ENCODE data around the gene SF3A1. TPM values are rescaled to one million over a fixed set of nuclear protein-coding genes. Genes with fewer than 3 reads are reported as not detected.

Gene SF3A1
- total RNA-seq, 4 donors from 2014 or later, result 52.8 to 193 (median 135) TPM

DNA sequence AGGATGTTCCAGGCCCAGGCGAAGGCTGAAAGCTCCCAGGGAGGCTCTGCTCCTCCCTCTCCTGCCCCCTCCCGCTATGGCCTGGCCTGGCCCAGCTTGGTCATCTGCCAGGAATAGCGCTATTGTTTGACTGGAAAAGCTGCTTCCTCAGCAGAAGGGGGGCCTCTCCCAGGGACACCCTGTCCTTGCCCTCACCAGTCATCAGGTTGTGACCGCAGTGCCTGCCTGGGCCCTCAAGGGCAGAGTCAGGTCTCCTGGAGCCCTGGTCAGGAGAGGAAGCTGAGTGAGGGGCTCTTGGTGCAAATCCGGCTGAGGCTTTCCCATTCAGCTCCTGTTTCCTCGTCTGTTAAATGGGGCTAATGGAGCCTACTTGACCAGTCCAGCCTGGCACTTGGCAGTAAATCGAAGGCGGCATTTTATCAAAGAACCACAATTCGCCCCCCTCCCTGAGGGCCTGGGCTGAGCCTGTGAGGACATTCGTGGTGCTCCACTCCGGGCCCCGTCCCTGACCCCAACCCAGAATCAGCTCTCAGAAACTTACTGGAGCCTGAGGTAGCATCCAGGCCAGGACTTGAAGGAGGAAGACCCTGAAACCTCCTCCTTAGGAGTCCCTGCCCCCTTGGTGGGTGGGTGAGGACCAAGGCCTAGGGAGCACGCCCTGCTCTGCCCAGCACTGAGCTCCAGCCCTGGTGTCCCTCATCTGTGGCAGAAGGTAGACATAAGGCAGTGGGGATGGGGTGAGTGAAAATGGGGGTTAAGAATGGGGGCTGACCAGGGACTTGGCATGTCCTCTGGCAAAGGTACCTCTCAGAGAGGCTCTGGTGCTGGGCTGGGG lies 65.4 kb downstream of the SF3A1 start:
- TF ChIP-seq CTCF (IDR thresholded peaks at IDR 0.05) (no peak), POLR2A (IDR thresholded peaks at IDR 0.05) (peak in 1 of 2 donors; percentile 65)
- Histone ChIP-seq H3K4me1 (peaks cover 42 to 51% of the 10 kb centered on the region in 2 donors), H3K4me3 (replicated peaks in 1 of 3) (no peak overlapping the region), H3K27me3 (no peaks in the 10 kb centered on the region), H3K9me3 (no peaks in the 10 kb centered on the region), H3K27ac (peak overlapping the region; percentile 96 to 97 (median 97)), H3K36me3 (peaks cover 26 to 38% of the 10 kb centered on the region in 2 donors)
- intact Hi-C loops (cut with DNase I), result no loop called here
- WGBS, 2 donors, result 29 to 52% methylated on average over 7 to 9 of the region's 13 CpGs
- peak; percentile 98 for DNase-seq

- peak overlapping the region in 1 of 3 donors; percentile 23 for H3K4me3 ChIP-seq (replicated peaks in 1 of 3)
- peak overlapping the region; percentile 96 to 97 (median 97) for H3K27ac ChIP-seq
- H3K36me3 ChIP-seq, result peaks cover 27 to 35% of the 10 kb centered on the region in 2 donors
- 26 to 28% methylated on average over 2 to 3 of the region's 3 CpGs for WGBS, 2 donors
- TF ChIP-seq CTCF (IDR thresholded peaks at IDR 0.05), result no peak
- no peak for TF ChIP-seq POLR2A (IDR thresholded peaks at IDR 0.05)
- H3K4me1 ChIP-seq, result peaks cover 35 to 43% of the 10 kb centered on the region in 2 donors
- H3K9me3 ChIP-seq, result no peaks in the 10 kb centered on the region
- intact Hi-C loops (cut with DNase I), result no loop called here
- DNase-seq, result peak in 1 of 2 donors; percentile 49
- H3K27me3 ChIP-seq, result no peaks in the 10 kb centered on the region
These were observed 66.2 kb downstream of the SF3A1 start for GRCh38 chr22:30290342-30291057.

DNA sequence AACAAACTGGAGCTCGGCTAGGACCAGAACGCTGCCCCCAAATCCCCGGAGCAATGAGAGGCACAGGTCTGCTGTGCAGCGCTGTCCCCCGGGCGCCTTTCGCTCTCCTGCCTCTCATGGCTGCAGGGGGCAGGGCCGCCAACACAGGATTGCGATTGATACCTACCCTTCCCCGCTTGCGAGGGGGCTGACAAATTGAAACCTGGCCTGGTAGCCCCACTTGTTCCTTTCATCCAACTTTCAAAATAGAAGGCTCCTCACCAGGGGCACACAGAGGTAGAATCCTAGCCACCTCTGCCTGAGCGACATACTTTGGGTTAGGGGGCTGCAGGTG lies 66.7 kb downstream of the SF3A1 start:
- no peaks in the 10 kb centered on the region for H3K9me3 ChIP-seq
- no peak for DNase-seq
- peaks cover 31 to 33% of the 10 kb centered on the region in 2 donors for H3K36me3 ChIP-seq
- peaks cover 33 to 38% of the 10 kb centered on the region in 2 donors for H3K4me1 ChIP-seq
- peak overlapping the region in 1 of 3 donors; percentile 23 for H3K4me3 ChIP-seq (replicated peaks in 1 of 3)
- WGBS, 2 donors, result 30 to 35% methylated on average over 5 to 12 of the region's 12 CpGs
- peak overlapping the region; percentile 96 to 97 (median 97) for H3K27ac ChIP-seq
- TF ChIP-seq POLR2A (IDR thresholded peaks at IDR 0.05) (no peak), CTCF (IDR thresholded peaks at IDR 0.05) (no peak)
- no peaks in the 10 kb centered on the region for H3K27me3 ChIP-seq
- intact Hi-C loops (cut with DNase I), result loop anchor here (2.0 to 5.0 kb wide), 2 partner anchors 37 to 67 kb away; partner anchors contain the start of genes CCDC157, SF3A1 and TBC1D10A

DNA sequence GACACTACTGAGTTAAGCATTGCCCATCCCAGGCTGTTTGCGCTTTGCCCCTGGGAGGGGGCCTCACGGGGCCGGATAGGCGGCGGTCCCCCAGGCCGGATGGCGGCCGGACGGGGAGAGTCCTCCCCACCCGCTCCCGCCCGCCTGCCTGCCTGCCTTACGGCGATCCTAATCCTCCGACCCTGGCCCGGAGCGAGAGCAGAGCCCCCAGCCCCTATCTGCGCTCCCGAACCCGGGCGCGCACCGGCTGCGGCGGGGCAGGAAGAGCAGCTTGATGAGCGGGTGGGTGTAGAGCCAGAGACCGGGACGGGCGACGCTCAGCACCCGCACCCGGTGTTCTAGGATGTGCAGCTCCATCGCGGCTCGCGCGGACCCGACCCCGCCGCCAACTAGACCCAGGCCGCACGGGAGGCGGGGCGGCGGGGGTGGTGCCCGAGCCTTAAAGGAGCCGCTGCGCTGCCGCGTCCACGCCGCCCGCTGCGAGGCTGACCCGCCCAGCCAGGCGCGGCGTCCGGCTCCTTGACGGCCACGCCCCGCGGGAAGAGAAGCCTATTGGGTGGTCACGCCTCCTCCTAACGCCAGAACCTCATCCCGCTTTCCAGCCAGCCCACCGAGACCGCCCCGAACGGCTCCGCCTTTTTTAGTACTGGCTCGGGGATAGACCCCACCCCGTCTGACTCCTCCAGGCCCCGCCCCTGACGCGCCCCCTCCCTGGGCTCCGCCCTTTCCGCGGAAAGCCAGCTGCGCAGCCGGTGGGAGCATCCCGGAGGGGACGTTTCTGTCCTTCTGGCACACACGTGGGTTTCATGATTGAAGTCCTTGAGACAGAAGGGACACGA lies 67.3 kb downstream of the SF3A1 start, which contains the start of gene CASTOR1:
CASTOR1 (minus strand) TSS at position 365 of the 839 bp plus-strand sequence; CDS start at position 357, 8 bp downstream.
- H3K27ac ChIP-seq, result peak within 1 kb of the TSS; percentile 96 to 97 (median 97)
- no peaks in the 10 kb centered on the region for H3K27me3 ChIP-seq
- H3K36me3 ChIP-seq, result peaks cover 30 to 33% of the 10 kb centered on the region in 2 donors
- H3K4me3 ChIP-seq (replicated peaks in 1 of 3), result peak within 1 kb of the TSS; percentile 92 to 99 (median 96)
- peaks cover 33 to 38% of the 10 kb centered on the region in 2 donors for H3K4me1 ChIP-seq
- WGBS, 2 donors, result 1% methylated on average over 40 of the region's 85 CpGs; no CpG with 5 or more reads in 1 of the 2 donors
- H3K9me3 ChIP-seq, result no peaks in the 10 kb centered on the region
- TF ChIP-seq POLR2A (IDR thresholded peaks at IDR 0.05), result peak in 1 of 2 donors; percentile 87
- no peak for TF ChIP-seq CTCF (IDR thresholded peaks at IDR 0.05)
- DNase-seq, result peak; percentile 100
- intact Hi-C loops (cut with DNase I), result loop anchor here (2.0 to 5.0 kb wide), 2 partner anchors 38 to 67 kb away; partner anchors contain the start of genes CCDC157, SF3A1 and TBC1D10A
